ENCODE measurements around the gene TSPAN4. TPM values are rescaled to one million over a fixed set of nuclear protein-coding genes. Genes with fewer than 3 reads are reported as not detected.

Gene TSPAN4
- total and polyA plus RNA-seq, 8 donors: 46.9 to 132 (median 73.8) TPM

DNA sequence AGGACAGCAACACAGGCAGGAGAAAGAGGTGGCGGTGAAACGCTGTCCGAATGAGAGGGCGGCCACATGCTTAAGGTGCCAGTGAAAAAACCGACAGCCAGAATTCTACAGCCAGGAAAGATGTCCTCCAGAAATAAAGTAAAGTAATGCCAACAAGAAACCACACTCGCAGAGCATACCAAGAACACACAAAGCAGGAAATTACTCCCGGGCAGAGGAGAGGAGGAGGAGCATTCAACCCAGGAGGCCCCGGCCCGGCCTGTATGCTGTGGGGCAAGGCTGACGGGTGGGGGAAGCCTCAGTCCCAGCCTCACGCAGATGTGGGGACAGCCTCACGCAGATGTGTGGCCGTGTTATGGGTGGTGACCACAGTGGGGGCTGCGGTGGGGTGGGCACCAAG, 39.9 kb downstream of the TSPAN4 start:
- no peak for ATAC-seq
- no peak for TF ChIP-seq CTCF (IDR thresholded peaks at IDR 0.05)
- Histone ChIP-seq H3K27ac (no peak overlapping the region), H3K27me3 (no peaks in the 10 kb centered on the region), H3K36me3 (peaks cover 0 to 62% of the 10 kb centered on the region in 2 donors), H3K9me3 (no peaks in the 10 kb centered on the region), H3K4me3 (no peak overlapping the region), H3K4me1 (no peaks in the 10 kb centered on the region)
- no peak for DNase-seq
- intact Hi-C loops (cut with DNase I): no loop called here

DNA sequence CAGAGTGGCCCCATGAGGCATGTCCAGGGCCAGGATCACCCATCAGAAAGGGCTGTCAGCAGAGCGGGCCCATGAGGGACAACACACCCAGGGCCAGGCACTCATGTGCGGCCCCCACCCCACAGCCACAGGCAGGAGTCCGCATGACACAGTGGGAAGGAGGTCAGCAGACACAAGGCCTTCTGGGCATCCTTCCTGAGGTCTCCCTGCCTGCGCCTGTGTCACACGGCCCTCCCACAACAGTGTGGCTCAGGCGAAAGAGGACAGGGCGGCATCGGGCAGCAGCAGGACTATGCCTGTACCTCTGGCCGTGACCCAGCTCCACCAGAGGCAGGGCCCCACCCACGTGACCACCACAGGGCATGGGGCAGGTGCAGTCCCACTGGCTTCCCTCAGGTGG, 40.9 kb downstream of the TSPAN4 start:
- intact Hi-C loops (cut with DNase I): no loop called here
- DNase-seq (no peak), ATAC-seq (no peak)
- no peak for TF ChIP-seq CTCF (IDR thresholded peaks at IDR 0.05)
- Histone ChIP-seq H3K27ac (no peak overlapping the region), H3K4me1 (no peaks in the 10 kb centered on the region), H3K4me3 (no peak overlapping the region), H3K36me3 (peaks cover 0 to 71% of the 10 kb centered on the region in 2 donors), H3K9me3 (no peaks in the 10 kb centered on the region), H3K27me3 (no peaks in the 10 kb centered on the region)

DNA sequence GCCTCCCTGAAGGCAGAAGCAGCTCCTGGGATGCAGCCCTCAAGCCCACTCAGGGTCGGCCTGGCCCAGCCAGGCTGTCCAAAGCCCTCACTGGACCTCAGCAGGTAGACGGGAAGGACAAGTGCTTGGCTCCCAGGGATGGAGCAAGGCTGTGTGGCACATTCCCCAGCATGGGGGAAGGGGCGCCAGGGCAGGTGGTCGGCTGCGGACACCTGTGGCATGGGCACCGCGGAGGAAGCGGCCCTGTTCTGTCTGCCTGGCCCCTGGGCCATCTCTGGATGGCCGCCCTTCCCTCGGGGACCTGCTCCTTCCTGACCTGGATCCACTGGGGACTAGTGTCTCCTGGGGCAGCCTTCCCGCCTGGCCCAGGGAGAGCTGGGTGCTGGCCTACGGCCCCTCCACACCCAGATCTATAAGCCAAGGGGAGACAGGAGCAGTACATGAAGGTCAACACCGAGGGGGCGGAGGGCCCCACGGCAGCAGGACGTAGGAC, 42.0 kb downstream of the TSPAN4 start:
- H3K27me3 ChIP-seq: no peaks in the 10 kb centered on the region
- peaks cover 0 to 65% of the 10 kb centered on the region in 2 donors for H3K36me3 ChIP-seq
- DNase-seq (no peak), ATAC-seq (no peak)
- no peaks in the 10 kb centered on the region for H3K4me1 ChIP-seq
- no peak for TF ChIP-seq CTCF (IDR thresholded peaks at IDR 0.05)
- no peaks in the 10 kb centered on the region for H3K9me3 ChIP-seq
- intact Hi-C loops (cut with DNase I): no loop called here
- H3K27ac ChIP-seq: no peak overlapping the region
- no peak overlapping the region for H3K4me3 ChIP-seq

- Histone ChIP-seq H3K4me1 (no peaks in the 10 kb centered on the region), H3K9me3 (no peaks in the 10 kb centered on the region), H3K27ac (no peak overlapping the region), H3K27me3 (no peaks in the 10 kb centered on the region), H3K36me3 (peaks cover 0 to 51% of the 10 kb centered on the region in 2 donors), H3K4me3 (no peak overlapping the region)
- TF ChIP-seq CTCF (IDR thresholded peaks at IDR 0.05): no peak
- intact Hi-C loops (cut with DNase I): no loop called here
- no peak for ATAC-seq
- DNase-seq: no peak
Measured at GRCh38 chr11:886568-886967, 43.9 kb downstream of the TSPAN4 start.

- Histone ChIP-seq H3K4me3 (no peak overlapping the region), H3K27ac (no peak overlapping the region), H3K27me3 (no peaks in the 10 kb centered on the region), H3K4me1 (no peaks in the 10 kb centered on the region), H3K36me3 (peaks cover 0 to 47% of the 10 kb centered on the region in 2 donors), H3K9me3 (no peaks in the 10 kb centered on the region)
- DNase-seq (no peak), ATAC-seq (no peak)
- TF ChIP-seq CTCF (IDR thresholded peaks at IDR 0.05): no peak
- intact Hi-C loops (cut with DNase I): no loop called here
Measured at GRCh38 chr11:887589-887988, 44.9 kb downstream of the TSPAN4 start.
